C4-2B (cell line): ENCODE results near the gene PRIMA1.

Experiments
- CTCF ChIP-seq: fragments of 450-650 bp; conservative IDR thresholded peaks from 2 replicates; pipeline ENCODE4 v1.5.1; 2017; ENCODE audit warnings: mild to moderate bottlenecking
- ZFX ChIP-seq: fragments of 450-650 bp; IDR thresholded peaks from 2 replicates; pipeline ENCODE4 v1.6.1; 2017

- TF ChIP-seq CTCF, result no peak
- no peak for TF ChIP-seq ZFX
These were observed 606 bp downstream of the PRIMA1 start for GRCh38 chr14:93787465-93788292.
